Nucleus accumbens (tissue), 56 donors: ENCODE measurements around the gene FAM89B.
"Not testable (repeated sequence)": the region's sequence is repeated elsewhere in the genome, so short reads cannot be mapped to it uniquely, and the experiment has no call there.

Source experiments
- DNase-seq, 56 donors: peaks; one replicate each; lab custom pipeline; 2025; lab: John Stamatoyannopoulos, UW

The FAM89B gene

DNA sequence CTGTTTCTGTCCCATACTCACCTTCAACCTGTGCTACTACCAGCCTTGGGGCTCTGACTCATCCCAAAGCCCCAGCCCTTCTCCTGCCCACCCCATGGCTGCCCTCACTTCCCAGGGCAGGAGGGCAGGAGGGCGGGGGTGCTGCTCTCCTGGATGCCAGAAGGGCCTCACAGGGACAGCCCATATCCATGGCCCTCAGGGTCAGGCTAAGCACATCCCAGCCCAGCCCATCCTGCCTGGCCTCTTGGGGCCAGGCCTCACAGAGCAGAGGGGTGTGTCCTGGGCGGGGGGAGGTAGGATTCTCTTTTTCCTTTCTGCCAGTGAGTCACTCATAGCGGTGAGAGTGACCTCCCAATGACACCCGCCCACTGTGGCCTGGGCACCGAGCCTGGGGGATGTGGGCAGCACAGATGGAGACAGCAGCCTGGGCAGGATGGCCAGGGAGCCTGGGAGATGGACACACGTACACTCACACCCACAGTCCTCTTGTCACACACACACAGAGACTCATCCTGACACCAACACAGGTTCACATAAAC, 16.6 kb upstream of the FAM89B start:
- peak in 1 of 56 donors; percentile 32 for DNase-seq

- no peak for DNase-seq
These were observed 15.7 kb upstream of the FAM89B start for GRCh38 chr11:65556470-65557279.

DNA sequence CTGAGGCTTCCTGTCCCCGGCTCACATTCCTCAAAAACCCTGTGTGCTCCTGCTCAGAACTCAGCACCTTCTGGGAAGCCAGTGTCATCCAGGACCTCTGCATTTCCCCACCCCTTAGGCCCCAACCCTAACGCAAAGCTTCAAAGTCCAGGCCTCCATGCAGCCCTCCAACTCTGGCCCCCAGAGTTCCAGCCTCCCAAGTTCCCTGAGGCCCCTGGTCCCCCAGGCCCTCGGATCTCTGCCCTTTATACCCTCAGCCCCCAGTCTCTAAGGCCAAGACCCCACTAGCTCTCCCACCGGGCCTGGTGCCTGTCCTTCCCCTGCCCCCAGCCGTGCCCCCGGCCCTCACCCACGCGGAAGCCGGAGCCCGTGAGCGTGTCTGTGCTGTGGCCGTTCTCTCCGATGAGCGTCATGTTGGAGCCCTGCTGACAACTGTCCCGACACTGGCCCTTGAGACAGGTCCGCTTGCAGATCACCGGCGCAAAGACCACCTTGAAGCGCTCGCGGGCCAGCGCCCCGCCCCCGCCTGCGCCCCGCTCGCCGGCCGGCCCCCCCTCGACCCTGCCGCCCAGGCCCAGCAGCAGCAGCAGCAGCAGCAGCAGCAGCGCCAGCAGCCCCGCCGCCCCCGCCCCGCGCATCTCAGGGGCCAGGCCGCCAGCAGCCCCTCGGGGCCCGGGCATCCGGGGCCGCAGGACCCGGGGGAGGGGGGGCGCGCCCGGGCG, 14.9 kb upstream of the FAM89B start:
- DNase-seq: peak in 25 of 56 donors; percentile 16 to 58 (median 30)

GRCh38 chr11:65558002-65558929, 14.1 kb upstream of the FAM89B start, which contains the start of gene LTBP3:
Gene LTBP3, minus strand, starts transcription at chr11:65558359. Its CDS starts 400 bp downstream, at chr11:65557959.
- DNase-seq: peak in 53 of 56 donors; percentile 31 to 88 (median 77)

- peak in 48 of 56 donors; percentile 26 to 82 (median 60) for DNase-seq
These were observed 13.3 kb upstream of the FAM89B start for GRCh38 chr11:65558930-65559509.

DNA sequence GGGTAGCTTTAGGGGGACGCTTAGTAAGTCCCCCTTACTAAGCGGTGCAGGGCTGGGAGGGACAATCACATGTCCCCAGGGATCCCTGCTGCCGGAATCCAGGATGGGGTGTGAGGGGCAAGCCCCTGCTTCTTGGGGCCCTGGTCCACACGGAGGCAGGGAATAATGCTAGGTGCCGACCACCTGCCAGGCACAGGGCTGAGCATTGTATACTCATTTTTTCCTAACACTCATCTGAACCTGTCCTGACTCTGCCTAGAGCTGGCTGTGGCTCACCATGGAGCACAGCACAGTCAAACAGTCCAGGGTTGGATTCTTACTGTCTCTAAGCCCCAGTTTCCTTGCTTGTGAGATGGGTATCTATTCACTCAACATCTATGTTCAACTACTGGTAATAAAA, 12.8 kb upstream of the FAM89B start:
- peak in 1 of 56 donors; percentile 49 for DNase-seq

DNA sequence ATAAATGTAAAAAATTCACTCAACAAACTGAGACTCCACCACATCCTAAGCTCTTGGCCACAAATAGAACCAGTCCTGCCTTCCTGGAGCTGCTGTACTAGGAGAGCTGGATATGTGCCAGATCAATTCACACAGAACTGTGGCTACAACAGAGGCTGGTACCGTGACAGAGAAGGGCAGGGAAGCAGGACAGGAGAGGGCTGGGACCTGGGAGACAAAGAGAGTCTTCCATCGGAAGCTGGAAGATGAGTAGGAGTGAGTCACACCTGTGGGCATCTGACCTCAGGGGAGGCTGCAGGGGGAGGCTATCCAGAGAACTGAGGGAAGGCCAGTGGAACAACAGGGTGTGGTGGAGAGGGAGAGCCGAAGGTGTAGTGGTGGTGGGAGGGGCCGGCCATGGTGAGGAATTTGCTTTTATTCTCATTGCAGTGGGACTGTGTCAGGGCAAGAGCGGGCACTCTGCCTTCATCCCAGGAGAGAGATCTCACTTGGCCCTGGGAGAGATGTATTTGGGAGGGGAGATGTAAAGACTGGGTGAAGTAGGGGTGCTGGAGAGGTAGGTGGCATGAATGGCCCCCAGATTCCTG, 12.3 kb upstream of the FAM89B start:
- DNase-seq: peak in 5 of 56 donors; percentile 10 to 29 (median 28)

GRCh38 chr11:65560555-65561418, 11.6 kb upstream of the FAM89B start:
- DNase-seq: peak in 33 of 56 donors; percentile 11 to 71 (median 34)

- DNase-seq: no peak
These were observed 10.3 kb upstream of the FAM89B start for GRCh38 chr11:65562020-65562419.

GRCh38 chr11:65562788-65563187, 9.6 kb upstream of the FAM89B start:
- no peak for DNase-seq

DNA sequence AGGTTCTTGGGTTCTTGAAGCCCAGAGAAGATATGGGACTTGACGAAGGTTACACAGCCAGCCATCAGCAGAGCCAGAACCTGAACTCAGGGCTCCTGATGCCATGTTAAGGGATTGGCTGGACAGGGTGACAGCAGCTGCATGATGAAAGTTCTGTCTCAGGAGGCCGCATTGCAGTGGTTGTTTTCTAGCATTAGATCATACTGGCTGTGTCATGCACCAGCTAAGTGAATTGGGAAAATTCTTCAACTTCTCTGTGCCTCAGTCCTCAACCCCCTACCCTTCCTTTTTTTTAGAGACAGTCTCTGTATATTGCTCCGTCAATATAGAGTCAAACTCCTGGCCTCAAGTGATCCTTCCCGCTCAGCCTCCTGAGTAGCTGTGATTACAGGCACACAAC, 8.7 kb upstream of the FAM89B start:
- no peak for DNase-seq

- DNase-seq: not testable (repeated sequence)
These were observed 7.3 kb upstream of the FAM89B start for GRCh38 chr11:65564879-65565559.

DNA sequence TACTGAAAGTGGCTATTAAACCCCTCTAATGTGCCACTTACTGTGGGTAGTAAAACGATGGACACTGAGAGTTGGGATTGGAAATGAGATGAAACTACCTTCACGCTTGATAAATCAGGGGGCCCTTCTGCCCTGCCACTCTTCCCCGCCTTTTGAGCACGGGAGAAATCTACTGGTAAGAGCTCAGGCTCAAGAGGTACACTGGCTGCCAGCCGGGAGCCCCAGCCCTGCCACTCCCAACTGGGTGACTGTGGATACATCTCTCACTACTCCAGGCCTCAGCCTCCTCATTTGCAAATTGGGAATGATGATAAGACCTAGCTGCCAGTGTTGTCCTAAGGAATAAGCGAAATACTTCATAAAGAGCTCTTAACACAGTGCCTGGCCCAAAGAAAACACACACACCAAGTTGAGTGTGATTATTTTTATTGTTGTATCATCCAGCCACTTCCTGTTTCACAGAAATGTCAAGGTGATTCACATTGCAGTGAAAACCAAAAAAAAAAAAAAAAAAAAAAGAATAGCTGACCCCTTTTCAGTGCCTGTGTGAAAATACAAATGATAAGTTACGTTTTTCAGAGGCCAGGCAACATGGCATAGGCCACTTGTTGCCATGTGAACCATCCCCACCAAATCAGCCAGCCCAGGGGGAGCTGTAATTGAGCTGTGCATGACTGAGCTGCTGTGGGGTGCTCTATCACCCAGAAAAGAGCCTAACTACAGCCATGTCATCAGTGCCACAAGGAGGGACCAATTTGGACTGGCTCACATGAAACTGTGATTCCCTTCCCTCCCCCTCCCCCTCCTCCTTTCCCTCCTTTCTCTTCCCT, 6.5 kb upstream of the FAM89B start:
- DNase-seq: no peak

DNA sequence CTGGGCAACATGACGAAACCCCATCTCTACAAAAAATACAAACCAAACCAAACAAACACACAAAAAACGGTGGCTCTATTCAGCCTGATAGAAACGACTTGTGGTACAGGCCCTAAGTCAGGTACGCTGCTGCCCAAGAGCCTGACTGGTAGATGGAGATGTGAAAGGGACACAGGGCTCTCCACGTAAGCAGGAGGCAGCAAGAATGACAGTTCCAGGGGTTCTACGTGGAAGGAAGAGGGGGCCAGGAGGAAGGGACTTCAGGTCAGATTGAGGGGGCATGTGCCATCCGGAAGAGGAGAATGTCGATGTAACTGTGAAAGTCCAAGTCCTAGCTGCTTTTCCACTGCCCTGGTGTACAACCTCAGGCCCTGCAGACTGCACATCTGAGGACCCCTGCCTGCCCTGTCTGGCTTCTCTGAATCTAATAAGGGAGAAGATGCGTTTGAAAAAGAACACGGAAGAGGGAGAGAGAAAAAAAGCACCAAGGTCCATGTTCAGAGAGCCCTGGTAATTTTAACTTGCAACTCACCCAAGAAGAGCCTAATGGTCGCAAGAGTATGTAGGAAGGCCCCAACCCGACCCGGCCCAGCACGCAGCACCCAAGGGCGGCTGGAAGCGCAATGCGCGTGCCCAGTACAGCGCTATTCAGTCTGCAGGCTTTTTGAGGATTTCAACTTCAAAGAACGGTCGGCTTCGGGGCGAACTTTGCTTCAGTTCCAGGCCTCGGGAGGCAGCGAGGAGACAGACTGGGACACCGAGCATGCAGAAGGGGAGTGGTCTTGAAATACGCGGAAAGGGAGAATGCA, 3.0 kb upstream of the FAM89B start:
- peak in 6 of 56 donors; percentile 71 to 85 (median 78) for DNase-seq

DNA sequence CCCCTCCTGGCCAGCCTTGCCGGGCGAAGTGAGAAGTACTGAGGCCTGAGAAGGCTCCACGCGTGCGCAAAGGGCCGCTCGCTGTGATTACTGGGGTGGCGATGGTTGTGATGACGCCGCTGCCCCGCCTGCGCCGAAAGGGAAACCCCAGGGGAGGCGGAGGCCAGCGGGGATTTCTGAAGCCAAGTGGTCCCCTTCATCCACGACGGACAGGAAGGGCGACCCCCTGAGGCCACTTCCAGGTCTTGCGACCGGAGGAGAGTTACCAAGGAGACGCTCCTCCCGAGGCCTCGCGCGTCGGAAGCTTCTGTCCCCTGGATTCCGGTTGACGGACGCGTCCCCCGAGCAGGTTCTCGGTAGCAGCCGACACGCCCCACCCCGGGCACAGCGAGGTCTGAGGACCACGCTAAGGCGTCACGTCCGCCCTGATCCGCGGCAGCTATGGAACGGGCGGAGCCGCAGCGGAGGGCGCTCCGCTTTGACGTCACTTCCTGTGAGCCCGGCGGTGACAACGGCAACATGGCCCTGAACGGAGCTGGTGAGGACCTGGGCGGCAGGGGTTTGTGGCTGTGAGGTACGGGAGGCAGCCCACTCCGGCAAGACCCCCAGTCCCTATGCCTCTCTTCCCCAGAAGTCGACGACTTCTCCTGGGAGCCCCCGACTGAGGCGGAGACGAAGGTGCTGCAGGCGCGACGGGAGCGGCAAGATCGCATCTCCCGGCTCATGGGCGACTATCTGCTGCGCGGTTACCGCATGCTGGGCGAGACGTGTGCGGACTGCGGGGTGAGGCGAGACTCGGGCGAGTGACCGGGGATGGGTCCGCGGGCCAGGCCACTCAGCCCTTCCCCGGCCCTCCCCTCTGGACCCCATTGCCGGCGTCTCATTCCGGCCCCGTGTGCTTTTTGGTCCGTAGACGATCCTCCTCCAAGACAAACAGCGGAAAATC, 2.1 kb upstream of the FAM89B start, which contains the start of gene ZNRD2:
Gene ZNRD2, plus strand, starts transcription at position 505 of the 946 bp plus-strand sequence. Its CDS starts 15 bp downstream, at position 520.
- DNase-seq: peak; percentile 89 to 100 (median 98)
